Thymus (tissue), 11 donors: ENCODE results near the gene MAL. TPM values are rescaled to one million over a fixed set of nuclear protein-coding genes. Genes with fewer than 3 reads are reported as not detected.
"Not testable (repeated sequence)": the region's sequence is repeated elsewhere in the genome, so short reads cannot be mapped to it uniquely, and the experiment has no call there.

Experiments
- DNase-seq, 9 donors: peaks; one replicate each; pipeline ENCODE4 v3.0.0-alpha.2; 2013; ENCODE audit warnings: low spot score in 9 of 9, low read depth in 6 of 9, missing footprints in 1 of 9
- H3K27ac ChIP-seq, 2 donors: one replicate each; pipeline ENCODE4 v1.5.1; 2013; ENCODE audit warnings: control low read depth in 1 of 2, low read depth in 1 of 2, low read length in 1 of 2, mild to moderate bottlenecking in 1 of 2, moderate library complexity in 1 of 2
- H3K27me3 ChIP-seq, 2 donors: one replicate each; pipeline ENCODE4 v1.5.1; 2013; ENCODE audit warnings: low read length in 1 of 2; ENCODE audit not compliant: control insufficient read depth in 2 of 2, insufficient read depth in 1 of 2
- H3K36me3 ChIP-seq, 2 donors: one replicate each; pipeline ENCODE4 v1.5.1; 2013; ENCODE audit warnings: low read length in 1 of 2, mild to moderate bottlenecking in 1 of 2, moderate library complexity in 1 of 2; ENCODE audit not compliant: control insufficient read depth in 2 of 2, insufficient read depth in 2 of 2
- H3K4me1 ChIP-seq, 2 donors: one replicate each; pipeline ENCODE4 v1.5.1; 2013; ENCODE audit warnings: low read length in 2 of 2; ENCODE audit not compliant: control insufficient read depth in 2 of 2, insufficient read depth in 2 of 2
- H3K4me3 ChIP-seq, 2 donors: one replicate each; pipeline ENCODE4 v1.5.1; 2013; ENCODE audit warnings: low read length in 2 of 2, control low read depth in 1 of 2, mild to moderate bottlenecking in 1 of 2
- H3K9me3 ChIP-seq, 2 donors: one replicate each; pipeline ENCODE4 v1.5.1; 2013; ENCODE audit warnings: low read length in 1 of 2, mild to moderate bottlenecking in 1 of 2; ENCODE audit not compliant: control insufficient read depth in 2 of 2, insufficient read depth in 1 of 2
- WGBS: extraction: QIAGEN DNeasy Blood & Tissue Kit; methylation state at CpG from one replicate; pipeline ENCODE4 v1.1.7; 2013; 5-methylcytosine and 5-hydroxymethylcytosine counted together
- polyA plus RNA-seq: library from polyadenylated mRNA; stranded (reverse); fragments of 200-250 nt; gene quantifications from one replicate; pipeline ENCODE4 v1.2.3, GENCODE V29; 2013
- total RNA-seq: library from RNA; stranded (reverse); fragments of 120-200 nt; gene quantifications from one replicate; pipeline ENCODE4 v1.2.4, GENCODE V29; 2013
- donor health status: healthy.

The MAL gene
- total and polyA plus RNA-seq, 2 donors: 143 to 190 TPM

- no peaks in the 10 kb centered on the region for H3K27me3 ChIP-seq
- peak overlapping the region; percentile 81 to 100 for H3K27ac ChIP-seq
- H3K9me3 ChIP-seq: no peaks in the 10 kb centered on the region
- H3K4me3 ChIP-seq: peak overlapping the region in 1 of 2 donors; percentile 70
- DNase-seq: no peak
- H3K36me3 ChIP-seq: no peaks in the 10 kb centered on the region
- H3K4me1 ChIP-seq: peaks cover 43 to 68% of the 10 kb centered on the region in 2 donors
- WGBS: 87% methylated on average over 10 of the region's 10 CpGs
These were observed 52.5 kb downstream of the MAL start for GRCh38 chr2:95077861-95078603.

- H3K27ac ChIP-seq: peak overlapping the region; percentile 68 to 100
- no peaks in the 10 kb centered on the region for H3K36me3 ChIP-seq
- H3K4me1 ChIP-seq: peaks cover 31 to 56% of the 10 kb centered on the region in 2 donors
- no peak overlapping the region for H3K4me3 ChIP-seq
- H3K9me3 ChIP-seq: no peaks in the 10 kb centered on the region
- 75% methylated on average over 7 of the region's 7 CpGs for WGBS
- peak in 1 of 9 donors; percentile 50 for DNase-seq
- no peaks in the 10 kb centered on the region for H3K27me3 ChIP-seq
These were observed 53.7 kb downstream of the MAL start for GRCh38 chr2:95079199-95079683.

DNA sequence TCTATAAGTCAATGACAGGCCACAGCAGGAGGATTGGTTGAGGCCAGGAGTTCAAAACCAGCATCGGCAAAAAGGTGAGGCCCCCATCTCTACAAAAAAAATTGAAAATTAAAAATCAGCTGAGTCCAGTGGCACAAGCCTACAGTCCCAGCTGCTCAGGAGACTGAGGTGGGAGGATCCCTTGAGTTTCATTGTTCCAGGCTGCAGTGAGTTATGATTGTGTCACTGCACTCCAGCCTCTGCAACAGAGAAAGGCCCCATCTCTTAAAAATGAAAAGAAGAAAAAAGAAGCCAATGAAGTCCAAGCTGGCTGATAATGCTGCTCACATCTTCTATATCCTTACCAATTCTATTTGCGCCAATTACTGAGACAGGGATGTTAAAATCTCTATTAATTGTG is 57.0 kb downstream of the MAL start:
- Histone ChIP-seq H3K4me1 (peaks cover 12 to 24% of the 10 kb centered on the region in 2 donors), H3K27ac (no peak overlapping the region), H3K36me3 (peaks cover 18 to 25% of the 10 kb centered on the region in 2 donors), H3K9me3 (no peaks in the 10 kb centered on the region), H3K27me3 (no peaks in the 10 kb centered on the region), H3K4me3 (no peak overlapping the region)
- DNase-seq: no peak
- 98% methylated on average over 2 of the region's 2 CpGs for WGBS

DNA sequence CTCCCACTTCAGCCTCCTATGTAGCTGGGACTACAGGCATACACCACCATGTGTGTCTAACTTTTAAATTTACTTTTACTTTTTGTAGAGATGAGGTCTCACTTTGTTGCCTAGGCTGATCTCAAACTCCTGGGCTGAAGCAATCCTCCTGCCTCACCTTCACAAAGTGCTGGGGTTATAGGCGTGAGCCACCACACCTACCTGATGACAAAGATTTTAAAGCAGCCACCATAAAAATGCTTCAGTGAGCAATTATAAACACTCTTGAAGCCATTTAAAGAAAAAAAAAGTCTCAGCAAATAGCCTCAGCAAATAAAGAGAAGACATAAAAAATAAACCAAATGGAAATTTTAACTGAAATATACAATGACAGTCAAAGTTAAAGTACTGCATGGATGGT is 60.5 kb downstream of the MAL start:
- no peaks in the 10 kb centered on the region for H3K9me3 ChIP-seq
- WGBS: 99% methylated on average over 1 of the region's 1 CpG
- no peak overlapping the region for H3K4me3 ChIP-seq
- no peaks in the 10 kb centered on the region for H3K4me1 ChIP-seq
- peaks cover 40 to 47% of the 10 kb centered on the region in 2 donors for H3K36me3 ChIP-seq
- H3K27me3 ChIP-seq: no peaks in the 10 kb centered on the region
- DNase-seq: no peak
- H3K27ac ChIP-seq: no peak overlapping the region

- no peaks in the 10 kb centered on the region for H3K4me1 ChIP-seq
- no peak for DNase-seq
- peaks cover 52 to 60% of the 10 kb centered on the region in 2 donors for H3K36me3 ChIP-seq
- no peak overlapping the region for H3K27ac ChIP-seq
- no peaks in the 10 kb centered on the region for H3K27me3 ChIP-seq
- H3K4me3 ChIP-seq: no peak overlapping the region
- no peaks in the 10 kb centered on the region for H3K9me3 ChIP-seq
- 96% methylated on average over 5 of the region's 5 CpGs for WGBS
These were observed 61.9 kb downstream of the MAL start for GRCh38 chr2:95087379-95087778.

DNA sequence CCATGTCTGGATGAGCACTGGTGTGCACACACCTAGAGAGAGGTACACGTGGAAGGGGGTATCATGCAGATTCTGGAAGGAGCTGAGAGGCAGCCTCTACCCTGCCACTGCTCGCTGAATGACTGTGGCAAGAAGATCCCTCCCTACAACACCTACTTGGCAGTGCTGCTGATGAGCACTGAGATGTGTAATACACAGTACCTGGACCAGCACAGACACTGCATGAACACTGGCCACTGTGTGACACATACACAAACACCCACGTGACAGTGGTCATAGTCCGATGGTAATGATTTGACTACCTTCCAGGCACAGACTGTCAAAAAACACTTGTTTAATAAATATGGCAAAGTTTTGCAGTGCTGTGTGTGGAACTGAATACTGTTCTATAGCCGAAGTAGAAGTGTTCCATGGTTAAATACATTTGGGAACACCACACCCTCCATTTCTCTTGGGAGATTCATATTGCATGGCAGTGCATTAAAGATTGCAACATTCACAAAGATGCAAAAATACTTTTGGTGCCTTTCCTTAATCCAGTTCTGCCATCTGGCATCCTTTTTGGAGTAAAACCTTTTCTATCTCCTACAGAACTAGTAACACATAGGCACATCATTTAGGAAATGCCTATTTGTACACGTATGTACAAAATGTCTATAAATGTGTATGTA is 66.5 kb downstream of the MAL start:
- WGBS: 97% methylated on average over 6 of the region's 6 CpGs
- no peak for DNase-seq
- Histone ChIP-seq H3K4me3 (no peak overlapping the region), H3K27me3 (no peaks in the 10 kb centered on the region), H3K27ac (no peak overlapping the region), H3K36me3 (peaks cover 48% of the 10 kb centered on the region in 2 donors), H3K9me3 (no peaks in the 10 kb centered on the region), H3K4me1 (no peaks in the 10 kb centered on the region)

GRCh38 chr2:95098273-95098672 is 72.8 kb downstream of the MAL start:
- not testable (repeated sequence) for H3K27me3 ChIP-seq, DNase-seq, H3K4me3 ChIP-seq, H3K4me1 ChIP-seq, H3K27ac ChIP-seq, H3K9me3 ChIP-seq
- WGBS: 97% methylated on average over 5 of the region's 5 CpGs
- peaks cover 25 to 36% of the 10 kb centered on the region in 2 donors for H3K36me3 ChIP-seq

GRCh38 chr2:95099910-95100309 is 74.4 kb downstream of the MAL start:
- Histone ChIP-seq H3K27me3 (no peaks in the 10 kb centered on the region), H3K4me1 (no peaks in the 10 kb centered on the region), H3K36me3 (peaks cover 29 to 43% of the 10 kb centered on the region in 2 donors), H3K9me3 (no peaks in the 10 kb centered on the region), H3K4me3 (no peak overlapping the region), H3K27ac (no peak overlapping the region)
- 96% methylated on average over 2 of the region's 2 CpGs for whole genome bisulfite sequencing
- no peak for DNase-seq
